Measurements from ENCODE around the gene GIGYF1. TPM values are rescaled to one million over a fixed set of nuclear protein-coding genes. Genes with fewer than 3 reads are reported as not detected.

The GIGYF1 gene
- total and polyA plus RNA-seq, 2 of the 4 experiments (the other 2 are of a cell fraction): 3.0 to 10.7 TPM

DNA sequence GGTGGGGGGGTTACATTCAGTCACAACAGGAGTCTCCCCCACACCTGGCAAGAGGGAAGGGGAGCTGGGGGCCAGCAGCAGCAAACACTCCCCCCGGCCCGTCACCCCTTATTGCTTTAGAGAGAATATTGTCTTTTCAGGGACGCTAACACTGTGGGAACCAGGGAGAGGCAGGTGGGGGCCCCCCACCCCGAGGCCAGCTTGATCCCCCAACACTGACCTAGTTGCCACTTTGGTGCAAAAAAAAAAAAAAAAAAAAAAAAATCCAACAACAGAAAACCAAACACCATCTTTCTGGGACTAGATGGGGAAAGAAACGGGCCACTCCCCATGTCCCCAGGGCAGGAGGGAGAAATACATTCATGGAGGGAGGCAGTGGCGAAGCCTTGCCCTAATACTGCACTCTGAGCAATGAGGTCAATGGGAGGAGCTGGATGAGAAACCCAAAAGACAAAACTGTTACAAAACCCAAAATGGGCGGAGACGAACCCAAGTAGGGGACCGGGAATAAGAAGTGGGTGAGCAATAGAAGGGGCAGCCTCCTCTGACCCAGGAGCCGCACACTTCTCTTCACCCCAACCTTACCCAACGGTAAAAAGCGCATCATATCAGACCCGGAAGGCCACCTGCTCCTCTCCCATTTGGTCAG lies 14.0 kb downstream of the GIGYF1 start:
- DNase-seq: no peak
- BruUV-seq (replicated peaks): TSS peak; percentile 56

More for the DNA sequence above, 14.0 kb downstream of the GIGYF1 start:
- ATAC-seq (ENCODE audit: low read depth): no peak
- no peak overlapping the region for H2AFZ ChIP-seq (replicated peaks; ENCODE audit: low read length, poor library complexity)
- ChIA-PET CTCF (no interaction called here), POLR2A (ENCODE audit: unreplicated experiment) (interaction anchor here (1.1 kb wide), 1 partner anchor 13 kb away, joined by 5 read pairs; the partner anchor contains the start of gene GIGYF1)
- no peak overlapping the region for H2AK5ac ChIP-seq (ENCODE audit: low read depth, low read length)
- peaks cover 54% of the 10 kb centered on the region for H4K20me1 ChIP-seq (ENCODE audit: insufficient read depth, low read length)
- H3K9ac ChIP-seq (ENCODE audit: low read depth, low read length): no peak overlapping the region
- no peak overlapping the region for H2BK120ac ChIP-seq (ENCODE audit: low read depth, low read length)
- H2AK9ac ChIP-seq (replicated peaks; ENCODE audit: low read depth, low read length, poor library complexity): peak overlapping the region; percentile 15
- H2BK15ac ChIP-seq (ENCODE audit: low read depth, low read length): no peak overlapping the region
- no peaks in the 10 kb centered on the region for H3K9me3 ChIP-seq (ENCODE audit: control insufficient read depth, insufficient read depth, low read length)
- no peak overlapping the region for H3K4me2 ChIP-seq (ENCODE audit: low read depth, low read length)
- no peak overlapping the region for H3K27ac ChIP-seq (ENCODE audit: insufficient read depth, low read length)
- H3K27me3 ChIP-seq (ENCODE audit: control insufficient read depth, insufficient read depth, low read length): no peaks in the 10 kb centered on the region
- H3K56ac ChIP-seq (ENCODE audit: extremely low read depth, insufficient read depth, low read length): no peak overlapping the region
- H3K36me3 ChIP-seq (ENCODE audit: control insufficient read depth, insufficient read depth, low read length): peaks cover 77% of the 10 kb centered on the region
- no peak overlapping the region for H3K4me3 ChIP-seq (ENCODE audit: insufficient read depth, low read depth, low read length)
- intact Hi-C loops (cut with micrococcal nuclease) (no loop called here), dilution Hi-C loops (cut with HindIII; ENCODE audit: low sequenced_read_pairs, unreplicated experiment) (no loop called here), in situ Hi-C loops (cut with MboI; ENCODE audit: low sequenced_read_pairs) (loop anchor here (10.0 kb wide), 1 partner anchor 205 kb away; the partner anchor contains the start of gene TSC22D4)
- no peak overlapping the region for H4K8ac ChIP-seq (ENCODE audit: low read depth in 2 of 2, low read length in 2 of 2)
- H2BK5ac ChIP-seq (ENCODE audit: low read depth, low read length, poor library complexity, severe bottlenecking): no peak overlapping the region
- H3K4me1 ChIP-seq (ENCODE audit: control insufficient read depth, insufficient read depth, low read length): peaks cover 9% of the 10 kb centered on the region
- H3K9me1 ChIP-seq (ENCODE audit: insufficient read depth, low read length): no peaks in the 10 kb centered on the region
- H3K4ac ChIP-seq (ENCODE audit: low read depth, low read length): no peak overlapping the region
- no peak overlapping the region for H4K91ac ChIP-seq (ENCODE audit: insufficient read depth, low read depth, low read length)
- WGBS, 2 experiments (ENCODE audit: extremely low coverage in 2 of 2, insufficient read length in 1 of 2): 94% methylated on average over 3 of the region's 13 CpGs; no CpG with 5 or more reads in 1 of the 2 experiments
- H2BK20ac ChIP-seq (ENCODE audit: low read depth, low read length): no peak overlapping the region
- H3K14ac ChIP-seq (replicated peaks; ENCODE audit: low read depth, low read length): no peak overlapping the region
- H3K79me1 ChIP-seq (ENCODE audit: low read depth in 1 of 2, low read length in 2 of 2): peaks cover 13 to 52% of the 10 kb centered on the region in 2 experiments
- no peak overlapping the region for H3K18ac ChIP-seq (ENCODE audit: low read depth, low read length)
- no peak for TF ChIP-seq MXI1 (IDR thresholded peaks at IDR 0.05; ENCODE audit: borderline replicate concordance, low read depth, low read length)
- TF ChIP-seq, protein P1, sequence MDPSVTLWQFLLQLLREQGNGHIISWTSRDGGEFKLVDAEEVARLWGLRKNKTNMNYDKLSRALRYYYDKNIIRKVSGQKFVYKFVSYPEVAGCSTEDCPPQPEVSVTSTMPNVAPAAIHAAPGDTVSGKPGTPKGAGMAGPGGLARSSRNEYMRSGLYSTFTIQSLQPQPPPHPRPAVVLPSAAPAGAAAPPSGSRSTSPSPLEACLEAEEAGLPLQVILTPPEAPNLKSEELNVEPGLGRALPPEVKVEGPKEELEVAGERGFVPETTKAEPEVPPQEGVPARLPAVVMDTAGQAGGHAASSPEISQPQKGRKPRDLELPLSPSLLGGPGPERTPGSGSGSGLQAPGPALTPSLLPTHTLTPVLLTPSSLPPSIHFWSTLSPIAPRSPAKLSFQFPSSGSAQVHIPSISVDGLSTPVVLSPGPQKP (IDR thresholded peaks at IDR 0.05; ENCODE audit: borderline replicate concordance, low read depth, low read length): no peak
- TF ChIP-seq SMC3 (IDR thresholded peaks at IDR 0.05; ENCODE audit: low read depth, low read length): no peak
- TF ChIP-seq RAD21 (IDR thresholded peaks at IDR 0.05; ENCODE audit: low read length): no peak
- no peak for TF ChIP-seq NFE2L2 (IDR thresholded peaks at IDR 0.05; ENCODE audit: low read depth, low read length)
- TF ChIP-seq POLR2A (IDR thresholded peaks at IDR 0.05; ENCODE audit: low read depth, low read length): no peak
- no peak for TF ChIP-seq BHLHE40 (IDR thresholded peaks at IDR 0.05; ENCODE audit: low read depth, low read length)
- no peak overlapping the region for H3K23ac ChIP-seq (ENCODE audit: low read depth, low read length)
- H4K5ac ChIP-seq (ENCODE audit: low read depth, low read length): no peak overlapping the region

Measured in IMR-90 (cell line).